HepG2 (cell line): ENCODE data around the gene DSCAM.

Experiments used
- ASH2L ChIP-seq: fragments of 300-600, 200-600 bp; sonication (generic); IDR thresholded peaks from 2 replicates; pipeline ENCODE4 v1.7.0; 2017; ENCODE audit warnings: low read depth, mild to moderate bottlenecking, moderate library complexity, mixed read lengths, low read length; ENCODE audit not compliant: insufficient read length
- ATF2 ChIP-seq: sonication (generic); formaldehyde crosslinking; IDR thresholded peaks from 2 replicates; pipeline ENCODE4 v1.4.0; 2020; ENCODE audit warnings: missing genetic modification reagents
- ATF3 ChIP-seq: sonication (generic); formaldehyde crosslinking; IDR thresholded peaks from 2 replicates; pipeline ENCODE4 v1.4.0; 2020; ENCODE audit warnings: missing genetic modification reagents
- CTCF ChIP-seq: sonication (generic); formaldehyde crosslinking; IDR thresholded peaks from 2 replicates; pipeline ENCODE4 v1.5.0; 2020; ENCODE audit warnings: mild to moderate bottlenecking, missing genetic modification reagents, moderate library complexity
- EP300 ChIP-seq, 3 experiments: sonication (generic) in 1 of 3; formaldehyde crosslinking in 1 of 3; IDR thresholded peaks; 2 replicates each; pipeline versions ENCODE4 v1.5.1 to v1.6.1; 2011 to 2020; ENCODE audit warnings: low read depth in 2 of 3, low read length in 2 of 3, borderline replicate concordance in 1 of 3, improper control_type of control experiment in 1 of 3, mild to moderate bottlenecking in 1 of 3, missing genetic modification reagents in 1 of 3, moderate library complexity in 1 of 3
- ETV5 ChIP-seq: IDR thresholded peaks from 2 replicates; pipeline ENCODE4 v1.6.1; 2018; ENCODE audit warnings: missing biosample characterization, missing genetic modification reagents, inconsistent platforms, borderline replicate concordance
- ETV6 ChIP-seq: sonication (generic); formaldehyde crosslinking; conservative IDR thresholded peaks from 2 replicates; pipeline ENCODE4 v1.4.0; 2020; ENCODE audit warnings: missing genetic modification reagents
- NR3C1 ChIP-seq: sonication (generic); formaldehyde crosslinking; IDR thresholded peaks from 2 replicates; pipeline ENCODE4 v1.4.0; 2020; ENCODE audit warnings: missing genetic modification reagents
- POLR2AphosphoS5 ChIP-seq: IDR thresholded peaks from 2 replicates; pipeline ENCODE4 v1.6.1; 2012; ENCODE audit warnings: low read depth, low read length
- UBTF ChIP-seq: sonication (generic); formaldehyde crosslinking; IDR thresholded peaks from 2 replicates; pipeline ENCODE4 v1.4.0; 2020; ENCODE audit warnings: mild to moderate bottlenecking, missing genetic modification reagents
- ZNF720 ChIP-seq: sonication (generic); formaldehyde crosslinking; IDR thresholded peaks from 2 replicates; pipeline ENCODE4 v1.4.0; 2020; ENCODE audit warnings: missing genetic modification reagents

GRCh38 chr21:40102682-40103081, 744.3 kb downstream of the DSCAM start:
- no peak for TF ChIP-seq CTCF (CRISPR knock-in tag)
- TF ChIP-seq NR3C1 (CRISPR knock-in tag), result no peak
- TF ChIP-seq ATF3, result no peak
- no peak for TF ChIP-seq ATF2 (CRISPR knock-in tag)
- no peak for TF ChIP-seq ETV5 (CRISPR knock-in tag)
- TF ChIP-seq ETV6 (CRISPR knock-in tag), result no peak
- TF ChIP-seq ASH2L, result no peak
- TF ChIP-seq EP300 (IDR thresholded peaks at IDR 0.05; ENCODE audit: low read depth in 2 of 2, low read length in 2 of 2), result no peak
- TF ChIP-seq EP300 (CRISPR knock-in tag; IDR thresholded peaks at IDR 0.05; ENCODE audit: borderline replicate concordance), result no peak
- no peak for TF ChIP-seq UBTF (CRISPR knock-in tag)
- no peak for TF ChIP-seq ZNF720
- TF ChIP-seq POLR2AphosphoS5, result no peak
